HG03103 (cell line): ENCODE results near the gene COX7A1.
"Not testable (repeated sequence)": the region's sequence is repeated elsewhere in the genome, so short reads cannot be mapped to it uniquely, and the experiment has no call there.

ENCODE experiments used
- ATAC-seq: cut with Tn5 transposase; IDR thresholded peaks from one replicate; pipeline ENCODE4 v1.9.1; 2021; ENCODE audit warnings: low read depth; ENCODE audit not compliant: unreplicated experiment

Gene COX7A1

DNA sequence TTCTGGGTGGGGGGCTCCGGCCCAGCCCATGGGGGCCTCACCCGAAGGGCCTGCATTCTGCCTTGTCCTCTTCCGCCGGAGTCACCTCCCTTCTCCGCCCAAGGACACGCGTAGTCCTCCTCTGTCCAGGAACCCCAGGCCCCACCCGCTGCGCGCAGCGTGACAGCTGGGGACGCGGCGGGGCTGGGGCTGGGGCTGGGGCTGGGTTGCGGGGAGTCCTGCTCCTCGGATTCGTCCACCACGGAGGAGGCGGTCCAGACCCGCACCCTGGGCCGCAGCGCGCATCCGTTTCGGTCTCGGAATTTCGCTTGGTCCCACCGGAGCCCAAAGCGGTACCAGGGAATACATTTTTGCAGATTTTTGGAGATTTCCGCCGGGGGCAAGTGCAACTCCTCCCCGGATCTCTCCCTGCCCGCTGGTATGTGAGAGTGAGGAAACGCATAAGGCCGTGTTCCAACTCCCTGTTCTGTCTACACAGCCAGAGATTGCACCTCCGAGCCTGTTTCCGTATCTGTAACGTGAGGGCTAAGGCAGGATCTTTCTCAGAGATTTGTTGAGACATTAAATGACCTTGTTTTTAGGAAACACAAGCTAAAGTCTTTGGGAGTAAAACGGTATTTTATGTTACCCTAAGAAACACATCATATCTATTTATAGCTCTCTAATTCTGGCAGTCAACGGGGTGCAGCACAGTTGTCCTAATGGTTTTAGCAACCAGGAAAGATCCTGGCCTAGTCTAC, at the start of gene COX7A1:
Gene COX7A1, minus strand, starts transcription at position 96 of the 740 bp plus-strand sequence. Its CDS starts 40 bp downstream, at position 56.
- ATAC-seq = no peak

DNA sequence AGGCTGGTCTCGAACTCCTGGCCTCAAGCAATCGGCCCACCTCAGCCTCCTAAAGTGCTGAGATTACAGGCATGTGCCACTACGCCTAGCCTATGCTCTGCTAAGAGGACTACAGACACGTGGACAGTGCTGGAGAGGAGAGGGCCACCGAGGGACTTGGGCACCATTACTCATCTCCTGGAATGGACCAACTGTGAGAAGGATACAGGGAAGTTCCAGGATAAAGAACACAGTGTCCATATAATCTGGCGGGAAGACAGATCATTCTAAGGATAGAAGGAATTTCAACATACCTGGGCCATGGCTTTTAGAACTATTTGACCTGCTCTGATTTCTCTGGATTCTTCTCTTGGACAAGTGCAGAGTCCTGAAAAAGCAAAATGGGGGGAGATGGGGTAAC, 49.4 kb upstream of the COX7A1 start:
- no peak for ATAC-seq

DNA sequence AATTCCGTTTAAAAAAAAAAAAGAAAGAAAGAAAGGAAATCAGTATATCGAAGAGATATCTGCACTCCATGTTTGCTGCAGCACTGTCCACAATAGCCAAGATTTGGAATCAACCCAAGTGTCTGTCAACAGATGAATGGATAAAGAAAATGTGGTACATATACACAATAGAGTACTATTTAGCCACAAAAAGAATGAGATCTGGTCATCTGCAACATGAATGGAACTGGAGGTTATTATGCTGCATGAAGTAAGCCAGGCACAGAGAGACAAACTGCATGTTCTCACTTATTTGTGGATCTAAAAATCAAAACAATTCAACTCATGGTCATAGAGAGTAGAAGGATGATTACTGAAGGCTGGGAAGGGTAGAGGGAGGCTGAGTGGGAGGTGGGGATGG, 45.9 kb upstream of the COX7A1 start:
- ATAC-seq = no peak

DNA sequence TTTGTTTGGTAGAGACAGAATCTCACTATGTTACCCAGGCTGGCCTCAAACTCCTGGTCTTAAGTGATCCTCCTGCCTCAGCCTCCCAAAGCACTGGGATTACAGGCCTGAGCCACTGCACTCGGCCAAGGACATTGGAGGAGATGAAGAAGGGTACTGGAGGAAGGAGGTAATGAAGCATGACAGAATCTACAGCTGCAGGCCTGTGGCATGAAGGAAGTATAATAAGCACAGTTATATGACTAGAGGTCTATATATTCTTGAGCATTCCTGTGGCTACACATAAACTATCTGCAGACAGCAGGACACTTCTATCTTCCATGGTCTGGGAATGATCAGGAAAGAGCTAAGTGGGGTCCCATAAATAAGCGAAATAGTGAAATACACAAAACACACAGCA, 44.0 kb upstream of the COX7A1 start:
- ATAC-seq = no peak

DNA sequence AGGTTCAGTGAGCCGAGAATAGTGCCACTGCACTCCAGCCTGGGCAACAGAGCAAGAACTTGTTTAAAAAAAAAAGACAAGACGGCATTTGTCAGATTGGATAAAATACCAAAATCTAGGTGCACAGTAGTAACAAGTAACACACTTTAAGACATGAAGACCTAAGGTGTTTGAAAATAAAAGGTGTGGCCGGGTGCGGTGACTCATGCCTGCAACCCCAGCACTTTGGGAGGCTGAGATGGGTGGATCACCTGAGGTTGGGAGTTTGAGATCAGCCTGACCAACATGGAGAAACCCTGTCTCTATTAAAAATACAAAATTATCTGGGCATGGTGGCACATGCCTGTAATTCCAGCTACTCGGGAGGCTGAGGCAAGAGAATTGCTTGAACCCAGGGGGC, 34.5 kb upstream of the COX7A1 start:
- not testable (repeated sequence) for ATAC-seq

DNA sequence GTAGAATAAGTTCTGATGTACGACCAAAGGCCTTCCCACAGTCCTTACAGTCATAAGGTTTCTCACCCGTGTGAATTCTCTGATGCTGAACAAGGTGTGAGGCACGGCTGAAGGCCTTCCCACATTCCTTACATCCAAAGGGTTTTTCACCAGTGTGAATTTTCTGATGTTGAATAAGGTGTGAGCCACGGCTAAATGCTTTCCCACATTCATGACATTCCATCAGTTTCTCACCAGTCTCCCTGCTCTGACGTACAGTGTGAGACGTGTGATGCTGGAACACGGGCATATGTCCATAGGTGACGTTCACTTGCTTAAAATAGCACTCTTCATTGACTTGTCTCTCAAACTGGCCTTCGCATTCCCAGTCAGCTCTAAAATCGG, 31.0 kb upstream of the COX7A1 start:
- no peak for ATAC-seq

DNA sequence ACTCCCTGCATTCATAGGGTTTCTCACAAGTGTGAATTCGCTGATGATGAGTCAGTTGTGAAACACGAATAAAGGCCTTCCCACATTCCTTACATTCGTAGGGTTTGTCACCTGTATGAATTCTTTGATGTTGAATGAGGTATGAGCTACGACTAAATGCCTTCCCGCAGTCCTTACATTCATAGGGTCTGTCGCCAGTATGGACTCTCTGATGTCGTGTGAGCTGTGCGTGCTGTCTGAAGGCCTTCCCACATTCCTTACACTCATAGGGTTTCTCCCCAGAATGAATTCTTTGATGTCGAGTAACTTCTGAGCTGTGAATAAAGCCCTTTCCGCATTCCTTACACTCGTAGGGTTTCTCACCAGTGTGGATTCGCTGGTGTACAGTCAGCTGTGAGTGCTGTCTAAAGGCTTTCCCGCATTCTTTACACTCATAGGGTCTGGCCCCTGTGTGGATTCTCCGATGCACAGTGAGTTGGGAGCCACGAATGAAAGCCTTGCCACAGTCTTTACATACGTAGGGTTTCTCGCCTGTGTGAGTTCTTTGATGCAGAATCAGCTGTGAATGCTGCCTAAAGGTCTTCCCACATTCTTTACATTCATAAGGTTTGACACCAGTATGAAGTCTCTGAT, 30.5 kb upstream of the COX7A1 start:
- ATAC-seq = no peak

DNA sequence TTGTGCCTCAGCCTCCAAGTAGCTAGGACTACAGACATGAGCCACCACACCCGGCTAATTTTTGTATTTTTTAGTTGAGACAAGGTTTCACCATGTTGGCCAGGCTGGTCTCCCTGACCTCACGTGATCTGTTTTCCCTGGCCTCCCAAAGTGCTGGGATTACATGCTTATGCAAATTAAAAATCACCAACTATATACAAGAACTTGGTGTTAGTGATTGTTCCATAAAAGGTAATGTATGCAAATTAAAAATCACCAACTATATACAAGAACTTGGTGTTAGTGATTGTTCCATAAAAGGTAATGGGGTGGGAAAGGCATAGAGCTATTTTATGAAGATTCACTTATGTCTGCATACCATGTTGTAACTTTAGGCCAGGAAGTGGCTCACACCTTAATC, 26.8 kb upstream of the COX7A1 start:
- not testable (repeated sequence) for ATAC-seq

DNA sequence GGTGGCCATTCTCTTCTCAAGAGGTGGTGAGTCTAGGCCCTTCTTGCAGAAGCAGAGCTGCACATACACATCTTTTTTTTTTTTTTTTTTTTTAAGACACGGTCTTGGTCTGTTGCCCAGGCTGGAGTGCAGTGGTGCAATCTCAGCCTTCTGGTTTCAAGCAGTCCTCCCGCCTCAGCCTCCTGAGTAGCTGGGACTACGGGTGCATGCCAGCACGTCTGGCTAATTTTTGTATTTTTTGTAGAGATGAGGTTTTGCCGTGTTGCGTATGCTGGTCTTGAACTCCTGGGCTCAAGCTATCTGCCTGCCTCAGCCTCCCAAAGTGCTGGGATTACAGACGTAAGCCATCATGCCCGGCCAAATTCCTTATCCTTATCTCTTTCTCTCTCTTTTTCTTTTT, 21.6 kb upstream of the COX7A1 start:
- ATAC-seq = not testable (repeated sequence)

DNA sequence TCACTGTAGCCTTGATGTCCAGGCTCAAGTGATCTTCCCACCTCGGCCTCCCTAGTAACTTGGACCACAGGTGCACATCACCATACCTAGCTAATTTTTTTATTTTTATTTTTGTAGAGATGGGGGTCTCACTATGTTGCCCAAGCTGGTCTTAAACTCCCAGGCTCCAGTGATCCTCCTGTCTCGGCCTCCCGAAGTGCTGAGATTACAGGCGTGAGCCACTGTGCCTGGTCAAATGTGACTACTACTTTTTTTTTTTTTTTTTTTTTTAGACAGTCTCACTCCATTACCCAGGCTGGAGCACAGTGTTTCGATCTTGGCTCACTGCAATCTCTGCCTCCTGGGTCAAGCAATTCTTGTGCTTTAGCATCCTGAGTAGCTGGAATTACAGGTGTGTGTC, 20.6 kb upstream of the COX7A1 start:
- ATAC-seq = no peak

DNA sequence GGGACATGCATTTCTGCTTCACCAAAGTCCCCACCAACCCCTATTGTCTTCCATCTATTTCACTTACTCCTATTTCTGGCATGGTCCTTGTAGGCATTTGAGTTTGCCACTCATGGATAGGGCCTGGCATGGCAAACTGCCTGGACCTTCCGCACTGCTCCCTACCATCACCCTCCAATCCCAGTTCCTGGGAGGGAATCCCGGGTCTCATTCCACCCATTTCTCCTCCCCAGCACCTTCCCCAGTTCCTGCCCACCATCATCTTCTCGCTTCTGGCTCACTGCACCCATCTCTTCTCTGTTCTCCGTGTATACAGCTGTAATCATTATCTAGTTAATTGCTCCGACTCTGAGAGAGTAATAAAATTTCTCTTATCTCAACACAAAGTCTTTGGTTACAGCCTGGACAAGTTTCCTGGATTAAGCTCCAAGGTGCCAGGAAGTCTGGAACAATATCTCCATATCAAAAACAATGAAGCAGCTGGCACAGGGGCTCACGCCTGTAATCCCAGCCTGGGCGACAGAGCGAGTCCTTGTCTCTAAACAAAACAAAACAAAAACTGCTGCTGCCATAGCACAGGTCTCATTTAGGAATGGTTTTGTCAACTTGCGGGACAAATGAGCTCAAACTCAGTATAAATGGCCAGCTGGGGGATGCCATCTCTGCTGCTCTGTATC, 17.0 kb upstream of the COX7A1 start:
- ATAC-seq = no peak

DNA sequence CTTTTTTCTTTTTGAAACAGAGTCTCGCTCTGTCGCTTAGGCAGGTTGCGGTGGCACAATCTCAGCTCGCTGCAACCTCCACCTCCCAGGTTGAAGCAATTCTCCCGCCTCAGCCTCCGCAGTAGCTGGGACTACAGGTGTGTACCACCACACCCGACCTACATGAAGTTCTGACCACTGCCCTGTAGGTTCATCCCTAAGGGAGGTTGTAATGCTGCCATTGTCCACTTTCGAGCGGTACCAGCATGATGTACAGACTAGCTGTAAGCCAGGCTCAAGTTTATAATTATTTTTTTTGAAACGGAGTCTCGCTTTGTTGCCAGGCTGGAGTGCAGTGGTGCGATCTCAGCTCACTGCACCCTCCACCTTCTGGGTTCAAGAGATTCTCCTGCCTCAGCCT, 11.6 kb upstream of the COX7A1 start:
- ATAC-seq = no peak

DNA sequence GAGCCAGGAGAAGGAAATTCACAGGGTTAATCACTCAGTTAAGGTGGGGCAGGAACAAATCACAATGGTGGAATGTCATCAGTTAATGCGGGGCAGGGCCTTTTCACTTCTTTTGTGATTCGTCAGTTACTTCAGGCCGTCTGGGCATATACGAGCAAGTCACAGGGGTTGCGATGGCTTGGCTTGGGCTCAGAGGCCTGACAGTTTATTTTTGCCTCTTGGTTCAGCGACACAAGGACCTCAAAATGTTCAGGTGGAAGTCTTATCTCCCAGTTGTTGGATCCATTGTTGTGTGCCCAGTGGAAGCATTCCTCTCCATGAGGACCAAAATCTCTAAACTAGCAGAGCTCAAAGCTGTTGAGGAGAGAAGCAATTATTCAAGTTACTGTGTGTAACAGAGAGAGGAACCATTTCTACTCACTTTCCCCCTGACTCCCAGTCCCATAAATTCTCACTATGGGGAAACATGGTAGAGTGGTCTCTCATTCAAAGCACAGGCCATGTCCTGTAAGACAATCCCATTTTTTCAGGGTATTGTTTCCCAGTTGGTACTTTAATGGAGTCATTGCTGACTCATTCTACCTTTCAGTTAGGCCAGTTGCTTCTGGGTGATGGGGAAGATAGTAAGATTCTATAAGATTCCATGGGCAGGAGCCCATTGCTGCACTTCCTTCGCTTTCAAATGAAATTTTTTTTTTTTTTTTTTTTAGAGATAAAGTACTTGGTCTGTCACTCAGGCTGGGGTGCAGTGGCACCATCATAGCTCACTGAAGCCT, 8.8 kb upstream of the COX7A1 start:
- ATAC-seq = no peak

DNA sequence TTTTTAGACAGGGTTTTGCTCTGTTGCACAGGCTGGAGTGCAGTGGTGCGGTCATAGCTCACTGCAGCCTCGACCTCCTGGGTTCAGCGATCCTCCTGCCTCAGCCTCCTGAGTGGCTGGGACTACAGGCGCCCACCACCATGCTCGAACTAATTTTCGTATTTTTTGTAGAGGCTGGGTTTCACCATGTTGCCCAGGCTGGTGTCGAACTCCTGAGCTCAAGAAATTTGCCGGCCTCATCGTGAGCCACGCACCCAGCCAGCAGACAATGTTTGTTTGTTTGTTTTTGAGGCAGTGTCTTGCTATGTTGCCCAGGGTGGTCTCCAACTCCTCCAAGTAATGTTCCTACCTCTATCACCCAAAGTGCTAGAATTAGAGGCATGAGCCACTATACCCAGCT, 879 bp upstream of the COX7A1 start:
- no peak for ATAC-seq

DNA sequence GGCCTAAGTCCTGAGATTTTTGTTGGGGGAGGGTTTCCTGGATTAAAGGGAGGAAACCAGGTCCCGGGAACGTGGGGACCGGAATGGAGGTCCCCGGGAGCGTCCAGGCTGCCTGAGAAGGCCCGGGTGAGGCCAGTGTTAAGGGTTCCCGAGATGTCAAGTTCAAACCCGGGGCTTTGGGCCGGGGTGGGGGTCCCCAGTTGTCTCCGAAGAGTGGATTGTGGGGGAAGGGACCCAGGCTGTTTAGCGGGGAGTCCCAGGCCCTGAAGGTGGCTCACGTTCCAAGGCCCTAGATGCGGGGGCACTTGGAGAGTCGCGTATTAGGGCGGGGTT, 262 bp downstream of the COX7A1 start:
- ATAC-seq = no peak

DNA sequence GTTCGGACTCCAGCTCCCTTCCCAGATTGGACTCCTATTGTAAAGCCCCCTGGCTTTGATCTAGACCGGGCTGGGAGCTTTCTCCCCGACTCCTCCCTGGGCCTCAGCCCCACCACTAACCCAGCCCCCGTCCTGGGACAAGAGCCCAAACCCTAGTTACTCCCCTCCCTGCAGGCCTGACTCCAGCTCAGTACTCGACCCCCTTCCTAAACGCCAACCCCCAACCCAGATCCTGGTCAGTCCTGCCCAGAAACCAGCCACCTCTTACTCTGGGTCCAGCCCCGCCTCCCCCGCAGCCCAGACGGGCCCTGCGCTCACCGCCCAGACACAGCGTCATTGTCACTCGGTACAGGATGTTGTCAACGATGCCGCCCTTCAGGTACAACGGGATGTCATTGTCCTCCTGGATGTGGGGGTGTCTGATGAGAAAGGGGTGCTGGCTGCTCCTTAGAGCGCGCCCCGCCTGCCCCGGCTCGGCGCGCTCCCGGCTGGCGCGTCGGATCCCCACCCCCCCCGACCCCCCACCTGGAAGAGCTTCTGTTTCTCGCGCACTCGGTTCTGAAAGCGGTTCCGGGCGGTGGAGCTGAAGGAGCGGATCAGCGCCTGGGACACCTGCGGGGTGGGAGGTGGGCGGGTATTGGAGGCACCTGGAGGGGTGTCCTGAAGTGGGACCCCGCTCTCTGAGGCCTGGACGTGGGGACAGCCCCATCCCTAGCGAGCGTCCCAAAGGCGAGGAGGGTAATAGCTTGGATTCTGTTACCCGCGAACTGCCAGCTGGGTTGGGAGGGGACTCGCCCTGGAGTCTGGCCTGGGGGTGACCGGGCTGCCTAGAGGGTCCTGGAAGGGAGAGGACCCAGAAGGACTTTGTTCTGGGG, 866 bp downstream of the COX7A1 start:
- no peak for ATAC-seq

DNA sequence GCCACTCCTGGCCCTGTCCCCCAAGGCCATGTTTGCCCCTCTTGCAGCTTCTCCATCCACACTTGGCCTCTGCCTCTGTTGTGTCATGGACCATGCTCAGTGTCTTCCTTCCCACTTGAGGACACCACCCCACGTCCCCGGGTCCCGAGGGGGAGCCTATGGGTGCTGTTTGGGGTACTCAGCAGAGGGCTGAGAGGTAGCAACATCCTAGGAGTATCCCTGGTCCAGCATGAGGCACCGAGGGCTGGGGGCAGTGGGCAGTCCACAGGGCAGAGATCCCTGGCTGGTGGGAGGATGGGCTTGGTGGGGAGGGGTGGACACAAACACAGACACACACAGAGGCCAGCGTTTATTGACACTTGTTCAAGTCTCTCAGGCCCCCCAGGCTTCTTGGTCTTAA, 1.7 kb downstream of the COX7A1 start:
- ATAC-seq = no peak

DNA sequence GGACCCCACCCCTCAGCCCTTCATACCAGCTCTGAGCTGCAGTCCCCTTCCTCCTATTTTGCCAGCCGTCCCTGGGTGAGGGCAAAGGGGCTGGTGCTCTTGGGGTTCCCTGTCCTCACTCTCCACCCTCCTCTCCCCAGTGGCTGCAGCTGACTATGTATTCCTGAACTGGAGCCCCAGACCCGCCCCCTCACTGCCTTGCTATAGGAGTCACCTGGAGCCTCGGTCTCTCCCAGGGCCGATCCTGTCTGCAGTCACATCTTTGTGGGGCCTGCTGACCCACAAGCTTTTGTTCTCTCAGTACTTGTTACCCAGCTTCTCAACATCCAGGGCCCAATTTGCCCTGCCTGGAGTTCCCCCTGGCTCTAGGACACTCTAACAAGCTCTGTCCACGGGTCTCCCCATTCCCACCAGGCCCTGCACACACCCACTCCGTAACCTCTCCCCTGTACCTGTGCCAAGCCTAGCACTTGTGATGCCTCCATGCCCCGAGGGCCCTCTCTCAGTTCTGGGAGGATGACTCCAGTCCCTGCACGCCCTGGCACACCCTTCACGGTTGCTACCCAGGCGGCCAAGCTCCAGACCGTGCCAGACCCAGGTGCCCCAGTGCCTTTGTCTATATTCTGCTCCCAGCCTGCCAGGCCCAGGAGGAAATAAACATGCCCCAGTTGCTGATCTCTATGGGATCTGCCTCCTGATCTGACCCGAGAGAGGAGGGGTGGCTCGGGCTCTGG, 2.4 kb downstream of the COX7A1 start:
- no peak for ATAC-seq

DNA sequence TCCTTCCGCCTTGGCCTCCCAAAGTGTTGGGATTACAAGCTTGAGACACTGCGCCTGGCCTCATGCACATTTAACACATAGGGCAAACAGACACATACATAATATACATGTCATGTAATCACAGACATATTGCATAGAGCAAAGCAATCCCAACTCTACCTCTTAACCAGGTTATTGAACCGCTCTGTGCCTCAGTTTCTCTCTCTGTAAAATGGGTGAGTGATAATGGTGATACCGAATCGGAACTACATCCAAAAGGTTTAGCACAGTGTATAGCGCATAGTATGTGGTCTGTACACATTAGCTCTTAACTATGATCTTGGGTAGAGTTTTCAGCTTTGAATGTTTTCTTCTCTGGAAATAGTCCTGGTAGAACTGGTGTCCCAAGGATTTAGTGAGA, 7.6 kb downstream of the COX7A1 start:
- ATAC-seq = no peak

DNA sequence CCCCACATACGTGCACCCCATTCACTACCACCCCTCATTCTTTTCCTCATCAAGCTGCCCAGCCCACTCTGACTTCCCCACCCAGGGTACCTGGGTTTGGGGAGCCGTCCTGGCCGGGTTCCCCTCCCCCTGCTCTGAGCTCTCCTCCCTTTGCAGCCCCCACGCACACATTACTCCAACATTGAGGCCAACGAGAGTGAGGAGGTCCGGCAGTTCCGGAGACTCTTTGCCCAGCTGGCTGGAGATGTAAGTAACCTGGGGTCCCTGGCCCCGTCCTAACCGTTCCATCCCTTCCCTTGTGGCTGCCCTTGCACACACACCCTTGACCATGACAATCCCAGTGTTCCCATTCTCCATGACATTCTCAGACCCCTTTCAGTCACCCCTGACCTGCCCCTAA, 9.8 kb downstream of the COX7A1 start:
- no peak for ATAC-seq
